Transverse colon (tissue), 4 donors: ENCODE results near the gene EDC3. TPM values are rescaled to one million over a fixed set of nuclear protein-coding genes. Genes with fewer than 3 reads are reported as not detected.

Source experiments
- DNase-seq: peaks from one replicate; pipeline ENCODE4 v3.0.0-alpha.2; 2019
- H3K27ac ChIP-seq, 4 donors: fragments of 200-600 bp; sonication (generic); 2 replicates each; pipeline ENCODE4 v1.5.1; 2016 to 2018; ENCODE audit warnings: inconsistent platforms in 4 of 4
- H3K27me3 ChIP-seq: fragments of 200-600 bp; sonication (generic); 2 replicates; pipeline ENCODE4 v1.5.1; 2017; ENCODE audit warnings: inconsistent platforms
- H3K36me3 ChIP-seq, 4 donors: fragments of 200-600 bp; sonication (generic); 2 replicates each; pipeline ENCODE4 v1.5.1; 2017 to 2019; ENCODE audit warnings: inconsistent platforms in 4 of 4
- H3K4me1 ChIP-seq, 4 donors: fragments of 200-600 bp; sonication (generic); 2 replicates each; pipeline ENCODE4 v1.5.1; 2017 to 2020; ENCODE audit warnings: inconsistent platforms in 4 of 4
- H3K4me3 ChIP-seq, 4 donors: fragments of 200-600 bp; sonication (generic); 1 replicate in 1 of 4; 2 replicates in 3 of 4; pipeline versions ENCODE4 v1.5.1 to v1.6.1; 2017 to 2019; ENCODE audit warnings: inconsistent platforms in 4 of 4
- H3K9me3 ChIP-seq, 2 donors: fragments of 200-600 bp; sonication (generic); 2 replicates each; pipeline ENCODE4 v1.5.1; 2017 to 2019; ENCODE audit warnings: inconsistent platforms in 2 of 2
- EP300 ChIP-seq: sonication (generic); formaldehyde crosslinking; IDR thresholded peaks from one replicate; pipeline ENCODE4 v1.6.1; 2017; ENCODE audit warnings: antibody characterized with exemption, low read depth
- POLR2A ChIP-seq: fragments of 450-650 bp; IDR thresholded peaks from one replicate; pipeline ENCODE4 v1.6.1; 2016; ENCODE audit warnings: antibody characterized with exemption, mild to moderate bottlenecking, moderate library complexity
- POLR2AphosphoS5 ChIP-seq, 3 donors: sonication (generic); formaldehyde crosslinking; IDR thresholded peaks; one replicate each; pipeline ENCODE4 v1.6.1; 2016; ENCODE audit warnings: antibody characterized with exemption in 3 of 3
- WGBS, 2 donors: methylation state at CpG; one replicate each; pipeline ENCODE4 v1.1.5; 2018; ENCODE audit warnings: low coverage in 1 of 2; 5-methylcytosine and 5-hydroxymethylcytosine counted together
- in situ Hi-C, 4 donors: fragments of 200-750 bp; cut with MboI; loops; one replicate each; pipeline versions ENCODE4 v1.15.0 to v1.15.1; 2017; ENCODE audit warnings: low sequenced_read_pairs in 3 of 4, low pct_ligation_motif_present in 1 of 4, low pct_unique_long_range_greater_than_20kb in 1 of 4
- intact Hi-C: fragments of 100-400 bp; cut with DNase I; formaldehyde crosslinking; loops from one replicate; pipeline ENCODE4 v1.15.1; 2023; ENCODE audit warnings: low total_unique reads
- total RNA-seq, 4 donors: library from RNA; depleted of rRNA; stranded (reverse); fragments of >200 nt; gene quantifications; one replicate each; pipeline ENCODE4 v1.1.0, GENCODE V29; 2016
- TF ChIP-seq, protein P1 (sequence below), 5 experiments: fragments of 200-600 bp in 3 of 5; fragments of 450-650 bp in 2 of 5; sonication (generic) in 3 of 5; IDR thresholded peaks; 1 replicate in 2 of 5; 2 replicates in 3 of 5; pipeline ENCODE4 v1.5.1; 2016 to 2017; ENCODE audit warnings: antibody characterized with exemption in 5 of 5, inconsistent platforms in 3 of 5, mild to moderate bottlenecking in 2 of 5, moderate library complexity in 1 of 5

Gene EDC3
- total RNA-seq, 4 donors from 2014 or later = 23.2 to 112 (median 29.4) TPM

DNA sequence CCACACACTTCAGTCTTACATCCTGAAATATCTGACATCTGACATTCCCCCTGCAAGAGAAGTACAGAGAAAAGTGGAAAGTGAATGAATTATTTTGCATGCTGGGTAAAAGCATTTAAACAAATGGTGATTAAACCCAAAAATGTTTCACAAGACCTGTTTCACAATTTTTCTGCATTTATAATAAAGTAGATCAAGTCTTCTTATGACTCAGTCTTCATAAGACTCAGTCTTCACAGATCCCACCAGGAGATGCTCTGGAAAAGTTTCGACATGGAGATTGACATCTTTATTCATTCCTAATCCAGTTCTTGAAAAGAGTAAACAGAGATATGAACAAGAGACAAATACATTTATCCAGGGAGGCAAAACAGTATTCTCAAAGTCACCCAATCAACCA is 13.2 kb upstream of the EDC3 start:
- no peaks in the 10 kb centered on the region for H3K36me3 ChIP-seq
- no peaks in the 10 kb centered on the region for H3K9me3 ChIP-seq
- intact Hi-C loops (no loop called here), in situ Hi-C loops (no loop called here)
- H3K27ac ChIP-seq = no peak overlapping the region
- TF ChIP-seq, protein P1, sequence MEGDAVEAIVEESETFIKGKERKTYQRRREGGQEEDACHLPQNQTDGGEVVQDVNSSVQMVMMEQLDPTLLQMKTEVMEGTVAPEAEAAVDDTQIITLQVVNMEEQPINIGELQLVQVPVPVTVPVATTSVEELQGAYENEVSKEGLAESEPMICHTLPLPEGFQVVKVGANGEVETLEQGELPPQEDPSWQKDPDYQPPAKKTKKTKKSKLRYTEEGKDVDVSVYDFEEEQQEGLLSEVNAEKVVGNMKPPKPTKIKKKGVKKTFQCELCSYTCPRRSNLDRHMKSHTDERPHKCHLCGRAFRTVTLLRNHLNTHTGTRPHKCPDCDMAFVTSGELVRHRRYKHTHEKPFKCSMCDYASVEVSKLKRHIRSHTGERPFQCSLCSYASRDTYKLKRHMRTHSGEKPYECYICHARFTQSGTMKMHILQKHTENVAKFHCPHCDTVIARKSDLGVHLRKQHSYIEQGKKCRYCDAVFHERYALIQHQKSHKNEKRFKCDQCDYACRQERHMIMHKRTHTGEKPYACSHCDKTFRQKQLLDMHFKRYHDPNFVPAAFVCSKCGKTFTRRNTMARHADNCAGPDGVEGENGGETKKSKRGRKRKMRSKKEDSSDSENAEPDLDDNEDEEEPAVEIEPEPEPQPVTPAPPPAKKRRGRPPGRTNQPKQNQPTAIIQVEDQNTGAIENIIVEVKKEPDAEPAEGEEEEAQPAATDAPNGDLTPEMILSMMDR (IDR thresholded peaks at IDR 0.05) = no peak
- no peak for TF ChIP-seq EP300
- no peak for TF ChIP-seq POLR2AphosphoS5 (IDR thresholded peaks at IDR 0.05)
- TF ChIP-seq POLR2A = no peak
- peaks cover 25% of the 10 kb centered on the region for H3K27me3 ChIP-seq
- no peaks in the 10 kb centered on the region for H3K4me1 ChIP-seq
- no peak for DNase-seq
- 30 to 58% methylated on average over 1 of the region's 1 CpG for WGBS, 2 donors
- H3K4me3 ChIP-seq = no peak overlapping the region

DNA sequence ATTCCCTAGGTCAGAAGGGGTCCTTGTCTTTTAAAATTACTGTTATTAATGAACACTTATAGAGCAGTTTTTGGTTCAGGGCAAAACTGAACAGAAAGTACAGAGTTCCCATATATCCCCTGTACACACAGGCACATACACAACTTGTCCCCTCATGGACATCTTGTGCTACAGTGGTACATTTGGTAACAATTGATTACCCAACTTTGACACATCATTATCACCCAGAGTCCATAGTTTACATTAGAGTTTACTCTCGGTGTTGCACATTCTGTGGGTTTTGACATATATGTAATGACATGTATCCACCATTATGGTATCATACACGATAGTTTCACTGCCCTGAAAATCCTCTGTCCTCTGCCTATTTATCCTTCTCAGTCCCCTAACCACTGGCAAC is 984 bp upstream of the EDC3 start:
- intact Hi-C loops = no loop called here
- no peaks in the 10 kb centered on the region for H3K9me3 ChIP-seq
- H3K4me1 ChIP-seq = peaks cover 0 to 17% (median 13%) of the 10 kb centered on the region in 4 donors
- no peak for DNase-seq
- TF ChIP-seq EP300 (no peak), POLR2AphosphoS5 (IDR thresholded peaks at IDR 0.05) (no peak), POLR2A (no peak)
- TF ChIP-seq, protein P1 (IDR thresholded peaks at IDR 0.05) = no peak
- in situ Hi-C loops = no loop called here
- H3K27me3 ChIP-seq = no peaks in the 10 kb centered on the region
- 37 to 58% methylated on average over 2 of the region's 2 CpGs for whole genome bisulfite sequencing, 2 donors
- no peaks in the 10 kb centered on the region for H3K36me3 ChIP-seq
- peak overlapping the region in 2 of 4 donors; percentile 68 to 94 for H3K4me3 ChIP-seq
- no peak overlapping the region for H3K27ac ChIP-seq

DNA sequence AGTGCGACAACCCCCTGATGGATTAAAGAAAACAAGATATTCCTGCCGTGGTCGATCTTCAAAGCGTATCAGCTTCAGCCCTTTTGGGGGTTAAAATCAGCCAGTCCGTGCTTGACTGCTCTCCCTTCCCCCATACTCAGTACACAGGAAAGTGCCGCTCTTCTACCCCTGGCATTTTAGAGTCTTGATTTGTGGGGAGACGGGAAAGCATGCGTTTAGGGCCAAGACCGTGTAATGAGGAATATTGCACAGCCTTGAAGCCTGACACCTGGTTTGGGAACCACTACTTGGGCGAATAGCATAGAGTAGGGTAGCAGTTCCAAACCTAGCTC is 540 bp upstream of the EDC3 start:
- in situ Hi-C loops (no loop called here), intact Hi-C loops (no loop called here)
- peaks cover 0 to 17% (median 13%) of the 10 kb centered on the region in 4 donors for H3K4me1 ChIP-seq
- WGBS, 2 donors = 4% methylated on average over 10 of the region's 10 CpGs; no CpG with 5 or more reads in 1 of the 2 donors
- H3K27ac ChIP-seq = peak overlapping the region; percentile 83 to 91 (median 88)
- no peaks in the 10 kb centered on the region for H3K36me3 ChIP-seq
- no peaks in the 10 kb centered on the region for H3K9me3 ChIP-seq
- H3K4me3 ChIP-seq = peak overlapping the region; percentile 68 to 94 (median 85)
- TF ChIP-seq, protein P1 (IDR thresholded peaks at IDR 0.05) = no peak
- TF ChIP-seq POLR2A = no peak
- TF ChIP-seq EP300 = no peak
- TF ChIP-seq POLR2AphosphoS5 (IDR thresholded peaks at IDR 0.05) = no peak
- no peak for DNase-seq
- H3K27me3 ChIP-seq = no peaks in the 10 kb centered on the region

DNA sequence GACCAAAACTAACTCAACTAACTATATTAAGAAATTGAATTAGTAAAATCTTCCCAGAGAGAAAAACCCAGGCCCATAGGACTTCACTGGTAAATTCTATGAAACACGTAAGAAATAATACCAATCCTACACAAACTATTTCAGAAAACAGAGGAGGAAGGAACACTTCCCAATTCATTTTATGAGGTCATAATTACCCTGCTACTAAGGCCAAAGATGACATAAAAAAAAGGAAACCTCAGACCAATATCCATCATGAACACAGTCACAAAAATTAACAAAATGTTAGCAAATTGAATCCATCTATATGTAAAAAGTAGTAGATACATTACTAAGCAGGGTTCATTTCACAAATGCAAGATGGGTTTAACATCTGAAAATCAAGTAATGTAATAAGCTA is 3.5 kb downstream of the EDC3 start:
- H3K27me3 ChIP-seq = no peaks in the 10 kb centered on the region
- no peak for DNase-seq
- in situ Hi-C loops (no loop called here), intact Hi-C loops (no loop called here)
- no peak for TF ChIP-seq POLR2A
- peaks cover 0 to 17% (median 13%) of the 10 kb centered on the region in 4 donors for H3K4me1 ChIP-seq
- WGBS, 2 donors = 73 to 81% methylated on average over 1 of the region's 1 CpG
- no peaks in the 10 kb centered on the region for H3K9me3 ChIP-seq
- no peaks in the 10 kb centered on the region for H3K36me3 ChIP-seq
- no peak overlapping the region for H3K4me3 ChIP-seq
- H3K27ac ChIP-seq = no peak overlapping the region

GRCh38 chr15:74683758-74684157 is 12.1 kb downstream of the EDC3 start:
- no peak for DNase-seq
- H3K27ac ChIP-seq = no peak overlapping the region
- WGBS, 2 donors = 95% methylated on average over 1 of the region's 1 CpG; no CpG with 5 or more reads in 1 of the 2 donors
- H3K4me1 ChIP-seq = no peaks in the 10 kb centered on the region
- TF ChIP-seq, protein P1 (IDR thresholded peaks at IDR 0.05) = no peak
- TF ChIP-seq EP300 (no peak), POLR2A (no peak), POLR2AphosphoS5 (IDR thresholded peaks at IDR 0.05) (no peak)
- in situ Hi-C loops (no loop called here), intact Hi-C loops (no loop called here)
- H3K27me3 ChIP-seq = no peaks in the 10 kb centered on the region
- H3K4me3 ChIP-seq = no peak overlapping the region
- H3K9me3 ChIP-seq = no peaks in the 10 kb centered on the region
- peaks cover 0 to 8% (median 0%) of the 10 kb centered on the region in 4 donors for H3K36me3 ChIP-seq
